Spleen (tissue), 13 donors: Measurements from ENCODE around the gene PAX7. TPM values are rescaled to one million over a fixed set of nuclear protein-coding genes. Genes with fewer than 3 reads are reported as not detected.

ENCODE experiments used
- DNase-seq: peaks from one replicate; pipeline ENCODE4 v3.0.0-alpha.2; 2020
- H3K27ac ChIP-seq, 8 donors: fragments of 200-600 bp; sonication (generic) in 7 of 8; 1 replicate in 4 of 8; 2 replicates in 4 of 8; pipeline versions ENCODE4 v1.5.0 to v1.8.0; 2016 to 2021; ENCODE audit warnings: inconsistent platforms in 4 of 8, mild to moderate bottlenecking in 4 of 8, moderate library complexity in 1 of 8
- H3K27me3 ChIP-seq, 7 donors: fragments of 200-600 bp; sonication (generic) in 6 of 7; replicated peaks in 1 of 7; 1 replicate in 4 of 7; 2 replicates in 3 of 7; pipeline versions ENCODE4 v1.5.0 to v1.8.0; 2016 to 2021; ENCODE audit warnings: inconsistent platforms in 3 of 7, mild to moderate bottlenecking in 1 of 7
- H3K36me3 ChIP-seq, 6 donors: fragments of 200-600 bp; sonication (generic) in 5 of 6; 1 replicate in 4 of 6; 2 replicates in 2 of 6; pipeline versions ENCODE4 v1.5.0 to v1.8.0; 2016 to 2021; ENCODE audit warnings: inconsistent platforms in 2 of 6
- H3K4me1 ChIP-seq, 6 donors: fragments of 200-600 bp; sonication (generic) in 5 of 6; 1 replicate in 3 of 6; 2 replicates in 3 of 6; pipeline versions ENCODE4 v1.5.0 to v1.8.0; 2016 to 2021; ENCODE audit warnings: inconsistent platforms in 3 of 6
- H3K4me3 ChIP-seq, 8 donors: fragments of 200-600 bp; sonication (generic) in 7 of 8; 1 replicate in 4 of 8; 2 replicates in 4 of 8; pipeline versions ENCODE4 v1.5.0 to v1.8.0; 2016 to 2021; ENCODE audit warnings: inconsistent platforms in 4 of 8, mild to moderate bottlenecking in 4 of 8, moderate library complexity in 2 of 8
- H3K9me3 ChIP-seq, 8 donors: fragments of 200-600 bp; sonication (generic) in 7 of 8; 1 replicate in 4 of 8; 2 replicates in 4 of 8; pipeline versions ENCODE4 v1.5.0 to v1.8.0; 2016 to 2021; ENCODE audit warnings: inconsistent platforms in 4 of 8
- POLR2A ChIP-seq, 3 donors: fragments of 450-650 bp; IDR thresholded peaks; one replicate each; pipeline ENCODE4 v1.5.1; 2017; ENCODE audit warnings: antibody characterized with exemption in 3 of 3, mild to moderate bottlenecking in 1 of 3
- POLR2AphosphoS5 ChIP-seq, 3 donors: sonication (generic); formaldehyde crosslinking; IDR thresholded peaks; one replicate each; pipeline ENCODE4 v1.5.1; 2017; ENCODE audit warnings: antibody characterized with exemption in 3 of 3
- WGBS, 5 donors: extraction: QIAGEN DNeasy Blood & Tissue Kit in 3 of 5; methylation state at CpG; one replicate each; pipeline versions ENCODE4 v1.1.5 to v1.1.7; 2013 to 2018; 5-methylcytosine and 5-hydroxymethylcytosine counted together
- intact Hi-C: fragments of 100-400 bp; cut with DNase I; formaldehyde crosslinking; loops from one replicate; pipeline ENCODE4 v1.15.0; 2023; ENCODE audit warnings: low total_unique reads
- long read RNA-seq, 2 donors: transcript quantifications; one replicate each; lab custom pipeline, GENCODE V29; 2026
- polyA plus RNA-seq, 3 donors: library from polyadenylated mRNA; stranded (reverse); fragments of 200-250 nt; gene quantifications; one replicate each; pipeline ENCODE4 v1.2.1, GENCODE V29; 2013
- total RNA-seq, 7 donors: library from RNA; depleted of rRNA in 3 of 7; stranded (reverse); fragments of >200 nt in 3 of 7; fragmentation: NEBNext Ultra II Directional in 4 of 7; extraction: Animal tissue kit (Norgen Biotek cat#: 25700) in 4 of 7; gene quantifications; one replicate each; pipeline versions ENCODE4 v1.1.0 to v1.2.1, GENCODE V29; 2016 to 2021
- TF ChIP-seq, protein P1 (sequence below), 11 experiments: fragments of 200-600 bp in 7 of 11; fragments of 450-650 bp in 4 of 11; sonication (generic) in 4 of 11; IDR thresholded peaks in 8 of 11; conservative IDR thresholded peaks in 3 of 11; 1 replicate in 7 of 11; 2 replicates in 4 of 11; pipeline versions ENCODE4 v1.4.0 to v1.8.0; 2016 to 2021; ENCODE audit warnings: antibody characterized with exemption in 11 of 11, inconsistent platforms in 4 of 11, mild to moderate bottlenecking in 1 of 11
- donor health status: healthy with polysubstance abuse.
- donor health status: DM: no; HTN: no; CAD: no; lungs with moderate emphysema.
- donor health status: DM: no; HTN: no; CAD: no.
- donor health status: Bipolar disorder and iron deficiency.
- donor health status: healthy.
- donor health status: DM: no; HTN: no; CAD: no.
- donor health status: DM: yes; HTN: yes; CAD: no.

The PAX7 gene
- total RNA-seq = not detected
- polyA plus RNA-seq = not detected
- long read RNA-seq, donor 1 = 0 reads
- long read RNA-seq, donor 2 = 0 reads

GRCh38 chr1:18630511-18631495, at the start of gene PAX7:
PAX7 (plus strand) TSS chr1:18630846; CDS start chr1:18631604, 758 bp downstream.
- H3K9me3 ChIP-seq = no peaks in the 10 kb centered on the region
- intact Hi-C loops = no loop called here
- WGBS, 5 donors = 3 to 6% (median 4%) methylated on average over 67 to 70 of the region's 70 CpGs
- H3K4me1 ChIP-seq = peaks cover 0 to 23% (median 13%) of the 10 kb centered on the region in 6 donors
- no peaks in the 10 kb centered on the region for H3K36me3 ChIP-seq
- H3K4me3 ChIP-seq = peak within 1 kb of the TSS in 2 of 8 donors; percentile 7 to 17
- peak; percentile 35 for DNase-seq
- no peak within 1 kb of the TSS for H3K27ac ChIP-seq
- TF ChIP-seq POLR2A (IDR thresholded peaks at IDR 0.05) (no peak), POLR2AphosphoS5 (IDR thresholded peaks at IDR 0.05) (no peak)
- TF ChIP-seq, protein P1, sequence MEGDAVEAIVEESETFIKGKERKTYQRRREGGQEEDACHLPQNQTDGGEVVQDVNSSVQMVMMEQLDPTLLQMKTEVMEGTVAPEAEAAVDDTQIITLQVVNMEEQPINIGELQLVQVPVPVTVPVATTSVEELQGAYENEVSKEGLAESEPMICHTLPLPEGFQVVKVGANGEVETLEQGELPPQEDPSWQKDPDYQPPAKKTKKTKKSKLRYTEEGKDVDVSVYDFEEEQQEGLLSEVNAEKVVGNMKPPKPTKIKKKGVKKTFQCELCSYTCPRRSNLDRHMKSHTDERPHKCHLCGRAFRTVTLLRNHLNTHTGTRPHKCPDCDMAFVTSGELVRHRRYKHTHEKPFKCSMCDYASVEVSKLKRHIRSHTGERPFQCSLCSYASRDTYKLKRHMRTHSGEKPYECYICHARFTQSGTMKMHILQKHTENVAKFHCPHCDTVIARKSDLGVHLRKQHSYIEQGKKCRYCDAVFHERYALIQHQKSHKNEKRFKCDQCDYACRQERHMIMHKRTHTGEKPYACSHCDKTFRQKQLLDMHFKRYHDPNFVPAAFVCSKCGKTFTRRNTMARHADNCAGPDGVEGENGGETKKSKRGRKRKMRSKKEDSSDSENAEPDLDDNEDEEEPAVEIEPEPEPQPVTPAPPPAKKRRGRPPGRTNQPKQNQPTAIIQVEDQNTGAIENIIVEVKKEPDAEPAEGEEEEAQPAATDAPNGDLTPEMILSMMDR (IDR thresholded peaks at IDR 0.05 in 8 of 11, conservative IDR thresholded peaks at IDR 0.05 in 3 of 11) = no peak
- H3K27me3 ChIP-seq = peaks cover 8 to 100% (median 77%) of the 10 kb centered on the region in 7 donors

DNA sequence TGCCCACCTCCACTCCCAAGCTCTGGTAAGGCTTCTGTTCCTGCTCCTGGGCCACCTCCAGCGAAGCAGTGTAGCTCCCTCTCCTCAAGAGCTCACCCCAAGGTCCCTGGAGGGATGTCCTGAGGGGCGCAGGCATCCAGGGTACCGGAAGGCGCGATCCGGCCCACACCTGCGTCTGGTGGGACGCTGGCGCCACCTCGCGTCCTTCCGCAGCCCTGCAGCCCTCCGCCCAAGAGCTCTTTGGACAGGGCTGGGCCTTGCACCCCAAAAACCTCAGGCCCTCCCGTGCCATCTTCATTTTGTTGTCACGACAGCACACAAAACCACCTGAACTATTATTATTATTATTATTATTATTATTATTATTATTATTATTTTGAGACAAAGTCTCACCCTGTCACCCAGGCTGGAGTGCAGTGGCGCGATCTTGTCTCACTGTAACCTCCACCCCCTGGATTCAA, 49.2 kb upstream of the PAX7 start:
- TF ChIP-seq, protein P1 (IDR thresholded peaks at IDR 0.05 in 8 of 11, conservative IDR thresholded peaks at IDR 0.05 in 3 of 11) = peak; percentile 6 to 80 (median 50)
- no peak for TF ChIP-seq POLR2A (IDR thresholded peaks at IDR 0.05)
- Histone ChIP-seq H3K27me3 (peaks cover 0 to 54% (median 4%) of the 10 kb centered on the region in 7 donors), H3K36me3 (no peaks in the 10 kb centered on the region), H3K4me1 (peaks cover 0 to 3% (median 0%) of the 10 kb centered on the region in 6 donors), H3K4me3 (no peak overlapping the region), H3K27ac (no peak overlapping the region), H3K9me3 (no peaks in the 10 kb centered on the region)
- DNase-seq = no peak
- intact Hi-C loops = no loop called here
- WGBS, 5 donors = 17 to 24% (median 17%) methylated on average over 15 to 17 of the region's 17 CpGs

GRCh38 chr1:18582890-18583289, 47.8 kb upstream of the PAX7 start:
- Histone ChIP-seq H3K4me1 (peaks cover 0 to 3% (median 0%) of the 10 kb centered on the region in 6 donors), H3K9me3 (no peaks in the 10 kb centered on the region), H3K4me3 (no peak overlapping the region), H3K36me3 (no peaks in the 10 kb centered on the region), H3K27ac (no peak overlapping the region), H3K27me3 (peaks cover 0 to 59% (median 4%) of the 10 kb centered on the region in 7 donors)
- 58 to 76% (median 66%) methylated on average over 5 of the region's 5 CpGs for WGBS, 5 donors
- intact Hi-C loops = no loop called here
- DNase-seq = no peak
- TF ChIP-seq POLR2A (IDR thresholded peaks at IDR 0.05) = no peak
- no peak for TF ChIP-seq POLR2AphosphoS5 (IDR thresholded peaks at IDR 0.05)
- TF ChIP-seq, protein P1 (IDR thresholded peaks at IDR 0.05 in 8 of 11, conservative IDR thresholded peaks at IDR 0.05 in 3 of 11) = no peak
